Activated naive CD8-positive, alpha-beta T cell (primary cell): ENCODE results near the gene TRERF1.

Experiments
- H3K27ac Mint-ChIP-seq: one replicate; pipeline ENCODE4 v1.8.0; 2021; ENCODE audit warnings: mixed read lengths
- H3K27me3 Mint-ChIP-seq: one replicate; pipeline ENCODE4 v1.8.0; 2021; ENCODE audit warnings: mixed read lengths
- H3K36me3 Mint-ChIP-seq: one replicate; pipeline ENCODE4 v1.8.0; 2021; ENCODE audit warnings: mixed read lengths
- H3K4me1 Mint-ChIP-seq: one replicate; pipeline ENCODE4 v1.8.0; 2021; ENCODE audit warnings: low read depth, mixed read lengths
- H3K4me3 Mint-ChIP-seq: one replicate; pipeline ENCODE4 v1.8.0; 2021; ENCODE audit warnings: mild to moderate bottlenecking, mixed read lengths
- H3K9me3 Mint-ChIP-seq: one replicate; pipeline ENCODE4 v1.8.0; 2021; ENCODE audit warnings: low read depth, mixed read lengths

Gene TRERF1

DNA sequence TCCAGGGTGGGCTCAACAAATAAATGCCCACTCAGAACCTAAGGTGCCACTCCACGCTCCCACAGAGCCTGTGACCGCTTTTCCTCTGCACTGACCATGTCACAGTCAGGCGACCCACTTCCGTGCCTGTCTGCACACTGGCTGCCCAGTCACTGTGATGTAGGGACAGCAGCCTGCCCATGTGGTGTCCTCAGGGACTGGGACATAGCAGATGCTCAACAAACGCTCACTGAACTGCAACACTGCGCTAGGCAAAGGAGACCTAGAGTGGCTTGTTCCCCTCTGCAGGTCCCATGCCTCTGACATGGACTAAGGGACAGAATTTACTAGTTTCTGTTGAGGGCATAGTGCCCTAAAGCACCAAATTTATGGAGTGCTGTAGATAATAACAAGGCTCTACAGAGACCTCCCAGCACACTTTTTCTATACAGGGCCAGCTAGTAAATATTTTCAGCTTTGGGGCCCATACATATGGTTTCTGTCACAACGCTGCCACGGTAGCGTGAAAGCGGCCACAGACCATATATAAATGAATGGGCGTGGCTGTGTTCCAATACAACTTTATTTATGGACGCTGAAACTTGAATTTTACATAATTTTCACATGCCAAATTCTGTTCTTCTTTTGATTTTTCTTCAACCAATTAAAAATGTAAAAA, 176.2 kb downstream of the TRERF1 start:
- H3K4me3 Mint-ChIP-seq: no peak overlapping the region

GRCh38 chr6:42274898-42275297, 176.8 kb downstream of the TRERF1 start:
- Mint-ChIP-seq H3K9me3 (no peaks in the 10 kb centered on the region), H3K4me1 (peaks cover 32% of the 10 kb centered on the region), H3K27me3 (no peaks in the 10 kb centered on the region), H3K4me3 (no peak overlapping the region), H3K27ac (no peak overlapping the region), H3K36me3 (peaks cover 7% of the 10 kb centered on the region)

More for the DNA sequence above, 176.2 kb downstream of the TRERF1 start:
- peaks cover 2% of the 10 kb centered on the region for H3K36me3 Mint-ChIP-seq
- H3K27me3 Mint-ChIP-seq: no peaks in the 10 kb centered on the region
- peaks cover 34% of the 10 kb centered on the region for H3K4me1 Mint-ChIP-seq
- H3K9me3 Mint-ChIP-seq: no peaks in the 10 kb centered on the region
- H3K27ac Mint-ChIP-seq: no peak overlapping the region

GRCh38 chr6:42271834-42272805, 179.6 kb downstream of the TRERF1 start:
- Mint-ChIP-seq H3K4me1 (peaks cover 14% of the 10 kb centered on the region), H3K27ac (peak overlapping the region; percentile 52), H3K4me3 (no peak overlapping the region), H3K36me3 (peaks cover 10% of the 10 kb centered on the region), H3K9me3 (no peaks in the 10 kb centered on the region), H3K27me3 (no peaks in the 10 kb centered on the region)

DNA sequence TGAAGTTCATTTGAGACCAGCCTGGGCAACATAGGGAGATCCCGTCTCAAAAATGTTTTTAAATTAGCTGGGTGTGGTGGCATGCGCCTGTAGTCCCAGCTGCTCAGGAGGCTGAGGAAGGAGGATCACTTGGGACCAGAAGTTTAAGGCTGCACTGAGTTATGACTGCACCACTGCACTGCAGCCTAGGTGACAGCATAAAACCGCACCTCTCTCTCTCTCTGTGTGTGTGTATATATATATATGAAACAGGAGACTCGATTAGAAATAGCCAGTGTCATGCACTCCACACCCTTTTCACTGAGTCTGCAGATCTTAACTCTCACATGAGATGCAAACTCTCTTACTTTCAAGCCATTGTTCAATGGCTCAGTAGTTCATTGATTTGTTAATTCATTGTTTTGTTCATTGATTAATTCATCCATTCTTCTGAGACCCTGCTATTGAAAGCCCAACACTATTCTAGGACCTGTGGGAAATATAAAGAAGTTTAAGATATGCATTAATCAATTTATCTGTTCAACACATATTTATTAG, 181.7 kb downstream of the TRERF1 start:
- H3K9me3 Mint-ChIP-seq: no peaks in the 10 kb centered on the region
- peaks cover 12% of the 10 kb centered on the region for H3K36me3 Mint-ChIP-seq
- H3K27me3 Mint-ChIP-seq: no peaks in the 10 kb centered on the region
- no peak overlapping the region for H3K4me3 Mint-ChIP-seq
- H3K27ac Mint-ChIP-seq: peak overlapping the region; percentile 5
- H3K4me1 Mint-ChIP-seq: peaks cover 14% of the 10 kb centered on the region

GRCh38 chr6:42269553-42269952, 182.2 kb downstream of the TRERF1 start:
- no peaks in the 10 kb centered on the region for H3K9me3 Mint-ChIP-seq
- H3K27ac Mint-ChIP-seq: no peak overlapping the region
- H3K36me3 Mint-ChIP-seq: peaks cover 12% of the 10 kb centered on the region
- H3K27me3 Mint-ChIP-seq: no peaks in the 10 kb centered on the region
- peaks cover 14% of the 10 kb centered on the region for H3K4me1 Mint-ChIP-seq
- no peak overlapping the region for H3K4me3 Mint-ChIP-seq

- no peak overlapping the region for H3K4me3 Mint-ChIP-seq
- peaks cover 14% of the 10 kb centered on the region for H3K4me1 Mint-ChIP-seq
- no peaks in the 10 kb centered on the region for H3K9me3 Mint-ChIP-seq
- no peaks in the 10 kb centered on the region for H3K27me3 Mint-ChIP-seq
- no peak overlapping the region for H3K27ac Mint-ChIP-seq
- peaks cover 12% of the 10 kb centered on the region for H3K36me3 Mint-ChIP-seq
Observed at GRCh38 chr6:42268835-42269204, 182.9 kb downstream of the TRERF1 start.

GRCh38 chr6:42268016-42268834, 183.5 kb downstream of the TRERF1 start:
- peaks cover 14% of the 10 kb centered on the region for H3K4me1 Mint-ChIP-seq
- H3K4me3 Mint-ChIP-seq: no peak overlapping the region
- H3K27me3 Mint-ChIP-seq: no peaks in the 10 kb centered on the region
- peaks cover 12% of the 10 kb centered on the region for H3K36me3 Mint-ChIP-seq
- no peaks in the 10 kb centered on the region for H3K9me3 Mint-ChIP-seq
- peak overlapping the region; percentile 41 for H3K27ac Mint-ChIP-seq

GRCh38 chr6:42266538-42266937, 185.2 kb downstream of the TRERF1 start:
- Mint-ChIP-seq H3K27ac (no peak overlapping the region), H3K4me1 (peaks cover 15% of the 10 kb centered on the region), H3K27me3 (no peaks in the 10 kb centered on the region), H3K36me3 (peaks cover 18% of the 10 kb centered on the region), H3K4me3 (no peak overlapping the region), H3K9me3 (no peaks in the 10 kb centered on the region)

- peaks cover 13% of the 10 kb centered on the region for H3K36me3 Mint-ChIP-seq
- H3K27ac Mint-ChIP-seq: no peak overlapping the region
- H3K27me3 Mint-ChIP-seq: no peaks in the 10 kb centered on the region
- no peak overlapping the region for H3K4me3 Mint-ChIP-seq
- H3K9me3 Mint-ChIP-seq: no peaks in the 10 kb centered on the region
- peaks cover 14% of the 10 kb centered on the region for H3K4me1 Mint-ChIP-seq
Observed at GRCh38 chr6:42264852-42265390, 186.8 kb downstream of the TRERF1 start.

DNA sequence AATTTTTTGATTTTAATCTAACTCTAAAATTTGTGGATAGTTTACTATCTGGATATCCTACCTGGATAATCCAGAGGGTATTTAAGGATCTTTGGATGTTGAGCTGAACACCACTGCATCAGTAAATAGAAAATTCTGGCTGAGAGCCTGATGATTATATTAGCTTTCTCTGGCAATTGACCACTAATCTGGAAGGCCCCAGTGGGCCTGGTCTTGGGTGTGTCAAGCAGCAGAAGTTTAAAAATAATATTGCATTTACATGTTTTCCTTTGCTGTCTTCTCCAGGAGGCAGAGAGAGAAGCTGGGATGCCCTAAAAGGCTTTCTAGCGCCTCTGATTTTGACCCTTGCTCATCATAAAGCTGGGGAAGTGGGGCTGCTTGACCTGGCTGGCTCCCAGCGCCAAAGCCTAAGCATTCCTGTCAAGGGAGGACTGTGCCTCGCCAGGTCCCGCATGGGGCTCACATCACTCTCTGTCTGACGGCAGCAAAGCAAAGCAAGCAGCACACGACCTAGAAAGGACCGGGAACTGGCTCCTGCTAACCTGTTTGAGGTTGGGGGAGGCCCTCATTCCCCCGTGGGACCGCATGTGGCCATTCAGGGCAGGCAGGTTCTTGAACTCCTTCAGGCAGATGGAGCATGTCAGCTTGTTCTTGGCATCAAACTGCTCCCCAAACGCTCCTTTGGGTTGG, 187.4 kb downstream of the TRERF1 start:
- no peaks in the 10 kb centered on the region for H3K9me3 Mint-ChIP-seq
- H3K27ac Mint-ChIP-seq: no peak overlapping the region
- no peak overlapping the region for H3K4me3 Mint-ChIP-seq
- peaks cover 9% of the 10 kb centered on the region for H3K4me1 Mint-ChIP-seq
- H3K27me3 Mint-ChIP-seq: no peaks in the 10 kb centered on the region
- H3K36me3 Mint-ChIP-seq: peaks cover 13% of the 10 kb centered on the region

DNA sequence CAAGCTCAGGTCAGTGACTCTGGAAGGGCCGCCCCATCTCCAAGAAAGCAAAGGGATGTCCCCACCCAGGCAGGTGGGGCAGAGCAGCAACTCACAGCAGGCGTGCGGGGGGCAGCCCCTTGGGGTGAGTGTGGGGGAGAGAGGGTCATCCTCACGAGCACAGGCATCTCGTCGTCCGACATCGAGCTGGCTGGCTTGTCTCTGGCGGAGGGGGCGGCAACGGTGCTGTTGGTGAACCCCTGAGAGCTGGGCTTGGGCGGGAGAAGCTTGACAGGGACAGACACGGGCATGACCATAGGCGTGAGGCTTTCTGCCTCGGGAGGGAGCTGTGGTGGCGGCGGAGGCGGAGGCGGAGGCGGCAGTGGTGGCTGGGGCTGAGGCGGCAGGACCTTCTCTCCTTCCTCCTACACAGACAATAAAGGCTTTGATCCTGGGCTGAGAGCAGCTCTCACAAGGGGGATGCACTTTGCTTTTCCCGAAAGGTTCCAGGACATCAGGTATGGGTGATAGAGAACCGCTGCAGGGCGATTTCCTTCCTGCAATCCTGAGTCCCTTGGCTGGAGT, 188.5 kb downstream of the TRERF1 start:
- Mint-ChIP-seq H3K4me1 (peaks cover 8% of the 10 kb centered on the region), H3K27ac (no peak overlapping the region), H3K9me3 (no peaks in the 10 kb centered on the region), H3K27me3 (no peaks in the 10 kb centered on the region), H3K4me3 (no peak overlapping the region), H3K36me3 (peaks cover 13% of the 10 kb centered on the region)

- Mint-ChIP-seq H3K4me3 (no peak overlapping the region), H3K9me3 (no peaks in the 10 kb centered on the region), H3K27ac (no peak overlapping the region), H3K36me3 (peaks cover 6% of the 10 kb centered on the region), H3K27me3 (no peaks in the 10 kb centered on the region), H3K4me1 (peaks cover 7% of the 10 kb centered on the region)
Observed at GRCh38 chr6:42260972-42261371, 190.8 kb downstream of the TRERF1 start.

GRCh38 chr6:42260396-42260888, 191.3 kb downstream of the TRERF1 start:
- no peaks in the 10 kb centered on the region for H3K27me3 Mint-ChIP-seq
- H3K4me3 Mint-ChIP-seq: no peak overlapping the region
- H3K9me3 Mint-ChIP-seq: no peaks in the 10 kb centered on the region
- H3K4me1 Mint-ChIP-seq: peaks cover 7% of the 10 kb centered on the region
- no peak overlapping the region for H3K27ac Mint-ChIP-seq
- peaks cover 6% of the 10 kb centered on the region for H3K36me3 Mint-ChIP-seq
